ENCODE data around the gene TNFSF8.

Gene TNFSF8

DNA sequence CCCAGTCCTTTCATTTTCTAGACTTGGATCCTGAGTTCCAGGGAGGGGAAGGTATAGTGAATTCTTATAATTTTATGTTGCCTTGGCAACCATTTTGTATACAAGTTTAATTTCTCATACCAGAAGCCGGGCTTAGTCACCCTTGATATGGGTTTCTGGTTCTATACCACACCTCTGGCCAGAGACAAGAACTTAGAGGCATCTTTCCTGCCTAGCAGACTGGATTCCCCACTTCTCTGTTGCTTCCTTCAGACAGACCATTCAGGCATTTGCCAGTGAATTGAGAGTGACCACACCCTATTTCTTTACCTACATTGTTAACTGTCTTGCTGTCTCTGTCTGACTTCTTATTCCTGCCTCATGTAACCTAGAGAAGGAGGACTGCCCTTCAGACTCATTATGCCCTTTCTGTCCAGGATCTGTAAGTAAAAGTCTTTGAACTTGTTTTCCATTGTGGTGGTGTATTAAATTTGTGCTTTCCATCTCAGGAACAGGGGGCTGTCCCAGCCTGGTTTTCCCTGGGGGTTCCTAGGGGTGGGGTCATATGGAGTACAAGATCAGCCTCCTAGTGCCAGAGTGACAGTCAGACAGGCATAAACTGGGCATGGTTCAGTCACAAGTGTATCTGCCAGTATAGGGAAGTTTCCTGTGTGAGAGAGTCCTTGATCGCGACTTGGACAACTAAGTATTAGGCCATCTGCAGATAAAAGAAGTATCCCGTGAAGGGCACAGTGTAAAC lies 27.4 kb downstream of the TNFSF8 start:
- no peak for DNase-seq

DNA sequence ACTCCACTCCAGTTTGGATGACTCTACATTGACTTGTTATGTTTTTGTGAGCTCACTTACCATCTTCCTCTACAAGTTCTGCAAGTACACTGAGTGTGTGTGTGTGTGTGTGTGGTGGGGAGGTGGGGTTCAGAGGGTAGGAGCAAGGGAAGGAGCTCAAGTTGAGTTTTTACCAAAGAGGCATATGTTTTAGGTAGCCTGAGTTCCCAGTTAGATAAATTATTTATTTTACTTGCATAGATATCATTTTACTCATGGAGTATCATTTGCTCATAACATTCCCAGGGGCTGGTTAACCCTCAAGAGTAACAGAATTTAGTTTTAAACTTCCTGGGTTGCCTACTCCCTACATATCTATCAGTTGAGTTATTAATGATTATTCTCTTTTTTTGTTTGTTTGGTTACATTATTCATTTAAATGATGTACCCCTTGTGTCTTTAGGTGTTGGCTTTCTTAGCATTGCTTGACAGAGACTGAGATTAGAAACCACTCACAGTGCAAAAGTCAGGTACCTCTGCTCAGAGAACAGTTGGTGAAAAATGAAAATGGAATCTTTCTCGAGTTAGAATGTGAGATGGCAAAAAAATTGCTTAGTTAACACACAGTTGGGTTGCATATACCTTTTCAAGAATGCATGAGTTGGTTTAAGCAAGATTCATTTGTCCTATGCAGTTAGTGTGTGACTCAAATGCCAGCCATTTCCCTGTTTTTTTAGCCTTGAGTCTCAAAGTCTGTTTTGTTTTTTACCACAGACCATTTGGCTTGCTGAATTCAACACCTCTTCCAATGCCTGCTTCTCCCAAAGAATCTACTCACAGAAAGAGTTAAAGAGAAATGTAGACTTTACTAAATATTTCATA lies 29.2 kb downstream of the TNFSF8 start:
- no peak for DNase-seq

DNA sequence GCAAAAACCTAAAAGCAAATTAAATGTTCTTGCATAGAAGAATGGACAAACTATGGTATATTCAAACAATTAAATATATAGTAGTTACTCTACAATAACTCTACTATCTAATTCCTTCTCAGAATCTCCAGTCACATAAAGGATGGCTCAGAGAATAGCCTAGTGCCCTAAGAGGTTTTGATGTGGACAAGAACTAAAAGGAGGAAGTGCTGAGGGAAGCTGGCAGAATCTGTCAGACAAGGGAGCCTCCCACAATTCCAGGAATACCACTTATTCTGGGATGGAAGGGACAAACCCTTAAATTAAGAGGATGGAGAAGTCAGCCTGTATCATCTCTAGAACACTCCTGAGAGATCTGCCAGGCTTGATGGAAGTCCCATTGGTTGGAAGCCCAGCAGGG lies 30.4 kb downstream of the TNFSF8 start:
- no peak for DNase-seq

DNA sequence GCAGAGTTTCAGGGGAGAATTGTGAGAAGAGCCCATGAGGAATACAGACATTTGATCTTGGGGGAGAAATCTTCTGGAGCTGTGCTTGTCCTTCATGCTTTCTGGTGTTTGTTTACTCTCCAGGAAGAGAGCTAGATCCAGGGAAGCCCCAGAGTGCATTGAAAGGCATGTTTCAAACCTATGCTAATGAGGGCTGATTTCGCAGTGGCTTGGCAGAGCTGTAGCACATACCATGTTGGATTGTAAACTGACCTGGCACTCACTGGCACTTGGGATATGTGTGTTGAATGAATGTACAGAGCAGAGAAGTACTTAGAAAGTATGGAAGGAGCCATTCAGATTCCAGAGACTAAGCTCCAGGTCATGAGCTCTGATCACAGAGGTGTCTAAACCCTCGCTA lies 30.9 kb downstream of the TNFSF8 start:
- no peak for DNase-seq

DNA sequence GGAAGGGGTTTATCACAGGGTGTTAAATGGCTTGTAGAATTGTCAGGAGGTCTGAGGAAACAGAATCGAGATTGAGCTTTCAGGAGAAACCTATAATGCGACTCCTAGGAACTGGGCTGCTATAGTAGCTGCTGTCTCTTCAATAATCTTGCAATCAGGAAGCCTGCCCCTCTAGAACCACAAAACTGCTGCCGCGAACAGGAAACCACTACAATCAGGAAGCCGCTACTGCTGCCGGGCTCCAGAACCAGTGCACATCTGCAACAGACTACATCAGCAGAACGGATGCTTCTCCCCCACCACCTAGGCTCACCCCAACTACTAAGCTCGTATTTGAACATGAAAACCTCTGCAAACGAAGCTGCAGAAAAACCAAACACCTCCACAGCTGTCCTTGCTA lies 31.6 kb downstream of the TNFSF8 start:
- no peak for DNase-seq

DNA sequence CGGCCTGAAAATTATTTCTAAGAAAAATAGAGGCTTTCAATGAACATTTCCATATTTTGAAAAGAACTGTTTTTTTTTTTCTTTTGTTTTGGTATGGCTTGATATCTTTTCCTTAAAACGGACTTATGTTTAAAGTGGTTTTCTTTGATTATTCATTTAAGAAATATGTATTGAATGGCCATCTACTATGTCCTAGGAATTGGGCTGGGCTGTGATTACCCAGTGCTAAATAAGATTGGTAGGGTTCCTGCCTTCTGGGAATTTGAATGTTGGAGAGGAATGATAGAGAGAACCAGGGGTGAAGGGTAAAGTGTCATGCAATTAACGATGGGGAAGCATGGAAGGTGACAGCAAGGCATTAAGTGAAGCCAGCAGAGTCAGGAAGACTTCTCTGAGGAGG lies 33.2 kb downstream of the TNFSF8 start:
- DNase-seq, result no peak

DNA sequence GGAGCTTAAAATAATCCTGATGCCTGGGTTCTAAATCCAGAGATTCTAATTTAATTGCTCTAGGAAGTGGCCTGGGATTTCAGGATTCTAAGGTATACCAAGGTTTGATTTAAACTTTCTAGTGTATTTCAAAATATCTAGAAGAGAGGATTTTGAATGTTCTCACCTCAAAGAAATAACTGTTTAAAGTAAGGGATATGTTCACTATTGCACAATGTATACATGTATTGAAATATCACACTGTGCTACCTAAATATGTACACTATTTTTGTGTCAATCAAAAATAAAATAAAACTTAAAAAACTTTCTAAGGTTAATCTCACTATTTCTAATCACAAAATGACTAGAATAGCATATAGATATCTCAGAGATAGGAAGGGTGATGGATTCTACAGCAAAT lies 34.0 kb downstream of the TNFSF8 start:
- no peak for DNase-seq

DNA sequence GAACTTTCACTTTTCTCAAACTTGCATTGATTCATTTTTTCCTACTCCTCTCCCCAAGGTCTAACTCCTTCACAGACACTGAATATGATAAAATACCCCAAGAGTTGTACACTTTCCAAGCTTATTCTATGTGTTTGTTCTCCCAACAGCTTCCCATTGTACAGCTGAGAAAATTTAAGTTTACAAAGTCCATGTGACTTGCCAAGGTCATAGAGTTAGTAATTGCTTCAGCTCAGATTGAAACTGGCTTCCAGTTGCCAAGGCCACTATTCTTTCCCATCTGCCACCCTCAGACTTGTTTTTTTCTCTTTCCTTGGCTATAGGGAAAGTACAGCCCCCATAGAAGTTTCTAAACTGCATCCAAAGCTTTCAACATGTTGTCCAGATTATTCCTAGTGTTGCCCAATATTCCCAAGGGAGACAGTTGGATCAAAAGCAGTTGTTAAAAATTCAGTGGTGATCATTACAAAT lies 34.8 kb downstream of the TNFSF8 start:
- no peak for DNase-seq

DNA sequence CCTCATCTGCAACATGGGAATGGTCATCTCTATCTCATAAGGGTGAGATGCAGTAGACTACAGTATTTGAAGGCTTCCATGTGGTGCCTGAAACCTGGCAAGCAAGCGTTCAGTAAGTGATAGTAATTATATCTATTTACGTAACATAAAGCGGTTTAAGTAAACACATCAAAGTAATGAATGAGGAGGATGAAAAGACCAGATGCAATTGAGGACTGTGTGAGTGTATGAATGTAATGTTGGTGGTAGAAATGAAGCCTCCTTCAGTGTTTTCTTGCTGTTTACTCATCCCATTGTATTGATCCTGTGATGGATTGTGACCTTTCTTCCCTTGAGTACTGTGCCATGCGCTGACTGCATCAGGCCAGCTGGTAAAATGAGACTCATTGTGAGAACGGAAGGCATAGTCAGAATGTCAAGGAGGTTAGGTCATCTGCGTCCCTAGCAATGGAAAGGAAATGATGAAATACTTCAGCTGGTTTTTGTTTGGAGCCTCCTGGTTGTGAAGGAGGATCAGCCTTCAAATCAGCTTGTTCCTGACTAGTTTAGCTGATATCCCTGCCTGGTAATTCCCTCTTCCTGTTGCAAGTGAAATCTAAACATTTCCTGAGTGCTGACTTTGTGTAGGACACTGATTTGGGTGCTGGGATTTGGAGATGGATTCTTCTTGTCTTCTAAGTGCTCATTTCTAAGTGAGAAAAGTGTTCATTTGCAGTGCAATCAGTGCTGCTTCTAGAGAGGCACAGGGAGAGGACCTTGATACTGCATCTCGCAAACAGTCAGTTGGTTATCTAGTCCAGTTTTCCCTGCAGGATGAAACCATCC lies 35.6 kb downstream of the TNFSF8 start:
- DNase-seq, result peak; percentile 67

DNA sequence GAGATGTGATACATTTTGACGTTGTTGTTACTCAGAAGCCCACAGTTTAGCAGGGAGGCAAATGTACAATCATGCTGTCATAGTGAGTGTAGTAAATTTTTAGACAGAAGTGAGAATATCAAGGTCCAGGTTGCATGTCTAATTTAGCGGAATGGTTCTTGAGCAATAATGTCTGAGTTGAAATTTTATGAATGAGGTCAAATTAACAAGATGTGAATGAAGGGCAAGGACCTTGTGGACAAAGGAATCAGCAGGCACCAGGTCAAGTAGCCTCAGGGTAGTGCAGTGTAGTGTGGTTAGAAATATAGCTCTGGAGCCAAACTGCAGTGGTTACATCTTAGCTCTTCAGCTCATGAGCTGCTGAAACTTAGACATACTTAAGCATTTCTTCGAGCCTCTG lies 36.2 kb downstream of the TNFSF8 start:
- DNase-seq, result peak; percentile 12

DNA sequence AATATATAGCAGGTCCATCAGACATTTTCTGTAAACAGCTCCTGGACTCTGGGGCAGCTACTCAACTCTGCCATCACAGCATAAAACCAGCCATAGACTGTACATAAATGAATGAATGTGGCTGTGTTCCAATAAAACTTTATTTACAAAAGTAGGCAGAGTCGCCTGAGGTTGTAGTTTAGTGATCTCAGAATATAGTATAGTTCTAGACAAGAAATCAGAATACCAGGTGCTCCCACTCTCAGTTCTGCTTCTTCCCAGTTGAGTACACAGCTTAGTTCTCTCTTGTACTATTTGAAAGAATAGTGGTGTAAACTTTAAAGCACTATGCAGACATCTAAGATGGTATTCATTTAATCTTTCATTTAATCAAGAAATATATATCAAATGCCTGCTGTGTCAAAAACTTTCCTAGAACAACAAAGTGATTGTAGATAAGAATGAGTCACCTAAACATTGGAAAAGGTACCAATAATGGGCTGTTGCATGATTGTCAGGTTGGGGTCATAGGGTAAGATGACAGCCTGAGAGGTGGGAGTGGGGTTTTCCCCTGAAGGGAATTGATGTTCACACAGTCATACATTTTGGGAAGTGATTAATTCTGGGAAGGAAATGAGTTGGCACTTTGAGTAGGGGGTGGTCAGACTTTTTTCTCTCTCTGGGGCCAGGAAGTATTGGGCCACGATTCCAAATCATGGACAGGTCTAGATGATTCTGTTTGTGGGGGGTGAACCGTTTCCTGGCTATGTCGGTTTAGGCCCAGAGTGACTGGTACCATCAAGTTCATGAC lies 37.0 kb downstream of the TNFSF8 start:
- no peak for DNase-seq

DNA sequence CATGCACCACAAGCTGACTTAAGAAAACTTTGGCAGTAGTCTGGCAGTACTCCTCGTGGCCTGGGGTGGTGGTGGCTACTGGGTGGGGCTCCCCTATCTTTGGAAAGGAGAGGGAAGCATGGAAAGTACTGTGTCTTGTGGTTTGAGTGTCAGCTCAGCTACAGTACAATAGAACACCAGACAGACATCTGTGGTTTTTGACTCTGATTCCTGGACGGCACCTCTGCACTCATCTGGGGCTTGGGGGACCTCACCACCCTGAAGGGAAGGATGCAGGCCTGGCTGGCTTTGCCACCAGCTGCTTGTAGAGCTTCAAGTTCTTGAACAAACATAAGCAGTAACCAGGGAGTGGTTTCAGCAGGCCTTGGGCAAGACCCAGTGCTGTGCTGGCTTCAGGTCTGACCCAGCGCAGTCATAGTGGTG lies 40.6 kb downstream of the TNFSF8 start:
- no peak for DNase-seq

DNA sequence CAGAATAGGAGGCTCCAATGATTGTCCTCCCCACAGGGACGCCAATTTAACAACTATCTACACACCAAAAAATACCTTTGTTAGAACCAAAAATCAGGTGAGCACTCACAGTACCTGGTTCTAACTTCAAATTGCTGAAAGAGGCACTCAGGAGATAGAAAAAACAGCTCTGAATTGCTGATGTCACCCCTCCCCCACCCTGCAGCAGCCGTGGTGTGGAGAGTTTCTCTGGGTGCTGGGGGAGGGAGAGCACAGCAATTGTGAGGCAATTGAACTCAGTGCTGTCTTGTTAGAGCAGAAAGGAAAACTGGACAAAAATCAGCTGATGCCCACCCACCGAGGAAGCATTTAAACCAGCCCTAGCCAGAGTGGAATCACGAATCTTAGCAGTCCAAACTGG lies 41.8 kb downstream of the TNFSF8 start:
- no peak for DNase-seq

DNA sequence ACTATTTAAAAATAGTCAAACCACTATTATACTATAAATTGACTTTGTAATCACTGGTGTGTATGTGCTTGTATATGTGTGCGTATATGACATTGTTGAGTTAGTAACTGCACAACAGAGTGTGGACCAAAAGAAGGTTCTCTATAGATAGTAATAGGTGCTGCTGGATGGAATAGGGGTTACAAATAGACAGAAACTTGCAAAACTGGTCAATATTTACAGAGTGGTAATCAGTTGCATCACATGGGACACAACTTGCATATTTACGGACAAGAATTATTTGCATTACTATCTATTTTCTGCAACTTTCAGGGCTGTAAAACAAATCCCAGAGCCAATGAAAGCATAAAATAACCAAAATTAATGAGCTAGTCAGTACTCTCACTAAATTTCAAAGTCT lies 42.4 kb downstream of the TNFSF8 start:
- no peak for DNase-seq

DNA sequence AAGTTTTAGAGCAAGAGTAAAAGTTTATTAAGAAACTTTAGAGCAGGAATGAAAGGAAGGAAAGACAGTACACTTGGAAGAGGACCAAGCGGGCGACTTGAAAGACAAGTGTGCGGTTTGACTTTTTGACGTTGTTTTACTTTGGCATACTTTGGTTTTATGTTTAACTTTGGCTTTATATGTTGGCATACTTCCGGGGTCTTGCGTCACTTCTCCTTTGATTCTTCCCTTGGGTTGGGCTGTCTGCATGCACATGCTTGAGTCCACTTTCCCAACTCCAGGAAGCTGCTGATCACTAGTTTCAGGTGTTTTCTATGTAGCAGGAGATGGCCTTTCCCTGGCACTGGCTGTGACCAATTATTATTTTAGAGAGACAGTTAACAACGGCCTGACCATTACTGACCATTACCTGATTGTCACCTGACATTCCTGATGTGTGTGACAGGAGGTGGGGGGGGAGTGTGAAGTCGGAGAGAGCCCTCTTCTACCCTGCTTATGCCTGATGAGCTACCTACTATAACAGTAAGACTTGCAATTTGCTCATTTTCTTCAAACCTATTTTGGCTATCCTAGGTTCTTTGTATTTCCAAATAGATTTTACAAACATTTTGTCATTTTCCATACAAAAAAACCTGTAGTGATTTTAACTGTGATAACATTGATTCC lies 45.5 kb downstream of the TNFSF8 start:
- DNase-seq, result no peak

DNA sequence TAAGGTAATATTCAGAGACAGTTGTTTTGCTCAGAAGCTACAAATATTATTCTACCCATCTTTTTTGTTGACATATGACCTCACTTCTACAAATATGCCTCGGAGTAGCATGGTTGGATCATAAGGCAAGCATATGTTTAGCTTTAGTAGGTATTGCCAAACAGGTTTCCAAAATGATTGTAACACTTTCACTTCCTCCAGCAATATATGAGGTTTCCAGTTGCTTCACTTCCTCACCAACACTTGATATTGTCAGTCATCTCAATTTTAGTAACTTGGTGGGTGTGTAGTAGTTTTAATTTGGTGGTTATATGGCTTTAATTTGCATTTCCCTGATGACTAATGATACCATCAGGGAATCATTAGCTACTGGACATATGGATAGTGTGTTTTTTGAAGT lies 46.7 kb downstream of the TNFSF8 start:
- DNase-seq, result no peak

DNA sequence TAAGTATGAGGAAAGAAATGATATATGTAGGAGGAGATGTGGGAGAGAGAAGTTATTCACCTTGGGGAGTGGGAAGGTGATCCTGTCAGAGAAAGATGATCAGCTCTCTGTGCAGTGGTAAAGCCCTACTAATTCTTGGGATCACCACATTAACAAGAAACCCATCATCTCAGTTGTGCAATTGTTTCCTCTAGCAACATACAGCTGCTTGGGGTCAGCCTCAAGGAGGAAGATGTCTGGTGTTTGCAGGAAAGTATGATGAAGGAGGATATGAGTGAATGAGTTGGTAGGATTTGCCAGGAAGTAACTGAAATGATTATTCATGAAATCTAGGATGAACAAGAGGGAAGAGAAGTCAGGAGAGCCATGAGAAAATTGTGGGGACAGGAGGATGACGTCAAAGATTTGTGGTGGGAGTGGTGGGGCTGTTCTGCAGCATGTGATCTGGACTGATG lies 50.1 kb downstream of the TNFSF8 start:
- no peak for DNase-seq

DNA sequence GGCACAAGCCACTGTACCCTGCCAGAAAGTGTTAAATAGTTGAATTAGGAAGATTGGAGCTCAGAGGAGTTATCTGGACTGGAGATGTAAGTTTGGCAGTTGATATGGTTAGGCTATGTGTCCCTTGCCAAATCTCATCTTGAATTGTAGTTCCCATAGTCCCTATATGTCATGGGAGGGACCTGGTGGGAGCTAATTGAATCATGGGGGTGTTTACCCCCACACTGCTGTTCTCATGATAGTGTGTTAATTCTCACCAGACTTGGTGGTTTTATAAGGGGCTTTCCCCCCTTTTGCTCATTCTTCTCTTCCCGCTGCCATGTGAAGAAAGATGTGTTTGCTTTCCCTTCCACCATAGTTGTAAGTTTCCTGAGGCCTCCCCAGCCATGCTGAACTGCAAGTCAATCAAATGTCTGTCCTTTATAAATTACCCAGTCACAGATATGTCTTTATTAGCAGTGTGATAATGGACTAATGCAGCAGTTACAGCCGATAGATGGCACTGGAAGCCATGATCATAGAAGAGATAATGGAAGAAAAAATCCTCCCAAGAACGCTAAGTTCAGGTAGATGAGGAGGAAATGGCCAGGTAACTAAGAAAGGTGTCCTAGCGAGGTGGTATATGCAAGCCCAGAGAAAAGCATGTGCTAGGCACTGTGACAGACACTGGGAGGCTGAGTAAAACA lies 51.4 kb downstream of the TNFSF8 start:
- no peak for DNase-seq

DNA sequence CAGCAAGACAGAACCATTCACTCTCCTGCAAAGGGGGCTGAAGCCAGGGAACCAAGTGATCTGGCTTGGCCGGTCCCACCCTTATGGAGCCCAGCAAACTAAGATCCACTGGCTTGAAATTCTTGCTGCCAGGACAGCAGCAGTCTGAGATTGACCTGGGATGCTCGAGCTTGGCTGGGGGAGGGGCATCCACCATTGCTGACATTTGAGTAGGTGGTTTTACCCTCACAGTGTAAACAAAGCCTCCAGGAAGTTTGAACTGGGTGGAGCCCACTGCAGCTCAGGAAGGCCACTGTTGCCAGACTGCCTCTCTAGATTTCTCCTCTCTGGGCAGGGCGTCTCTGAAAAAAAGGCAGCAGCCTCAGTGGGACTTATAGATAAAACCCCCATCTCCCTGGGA lies 60.5 kb downstream of the TNFSF8 start:
- no peak for DNase-seq

DNA sequence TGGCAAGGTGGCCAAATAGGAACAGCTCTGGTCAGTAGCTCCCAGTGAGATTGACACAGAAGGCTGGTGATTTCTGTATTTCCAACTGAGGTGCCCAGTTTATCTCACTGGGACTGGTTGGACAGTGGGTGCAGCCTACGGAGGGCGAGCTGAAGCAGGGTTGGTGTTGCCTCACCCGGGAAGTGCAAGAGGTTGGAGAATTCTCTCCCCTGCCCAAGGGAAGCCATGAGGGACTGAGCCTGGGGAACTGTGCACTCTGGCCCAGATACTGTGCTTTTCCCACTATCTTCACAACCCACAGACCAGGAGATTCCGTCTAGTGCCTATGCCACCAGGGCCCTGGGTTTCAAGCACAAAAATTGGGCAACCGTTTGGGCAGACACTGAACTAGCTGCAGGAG lies 61.0 kb downstream of the TNFSF8 start:
- no peak for DNase-seq

DNA sequence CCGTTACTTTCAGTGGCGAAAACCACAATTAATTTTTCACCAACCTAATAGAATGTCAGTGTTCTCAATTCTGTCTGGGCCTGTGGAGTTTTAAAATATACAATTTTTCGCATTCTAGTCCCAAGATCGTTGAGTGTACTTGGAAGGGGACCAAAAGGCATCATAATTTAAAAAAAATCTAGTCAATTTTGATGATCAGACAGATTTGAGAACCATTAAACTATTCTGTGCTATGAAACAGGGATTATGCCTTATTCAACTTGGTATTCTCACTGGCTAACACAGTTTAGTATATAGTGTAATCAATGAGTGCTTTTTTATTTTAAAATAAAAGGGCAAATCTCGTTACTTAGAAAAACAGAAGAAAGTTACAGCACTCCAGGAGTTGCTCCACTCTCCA lies 63.1 kb downstream of the TNFSF8 start:
- DNase-seq, result no peak

Data from NCI-H1417 treated with DMSO at 0.1 percent for 48 hours (cell line).